WTC11 (cell line): ENCODE measurements around the gene CPOX.

ENCODE experiments used
- CREB1 ChIP-seq: sonication (generic); formaldehyde crosslinking; IDR thresholded peaks from 2 replicates; pipeline ENCODE4 v1.8.0; 2023; ENCODE audit warnings: mild to moderate bottlenecking, missing genetic modification reagents
- FOXJ3 ChIP-seq: sonication (generic); formaldehyde crosslinking; IDR thresholded peaks from 2 replicates; pipeline ENCODE4 v1.9.0; 2021; ENCODE audit warnings: missing genetic modification reagents, mild to moderate bottlenecking, borderline replicate concordance
- GTF2I ChIP-seq: fragments of 250-450 bp; sonication (Bioruptor Pico); conservative IDR thresholded peaks from 2 replicates; pipeline ENCODE4 v1.4.0; 2021; ENCODE audit warnings: mild to moderate bottlenecking
- NFE2L1 ChIP-seq: sonication (generic); formaldehyde crosslinking; IDR thresholded peaks from 2 replicates; pipeline ENCODE4 v1.8.1; 2023; ENCODE audit warnings: missing genetic modification reagents
- SP1 ChIP-seq: sonication (generic); formaldehyde crosslinking; conservative IDR thresholded peaks from 2 replicates; pipeline ENCODE4 v1.8.1; 2022; ENCODE audit warnings: missing genetic modification reagents
- TF ChIP-seq, protein P1 (sequence below): fragments of 200-600 bp; IDR thresholded peaks from 2 replicates; pipeline ENCODE4 v1.8.0; 2022; ENCODE audit warnings: antibody characterized with exemption
- TF ChIP-seq, protein P2 (sequence below): sonication (generic); formaldehyde crosslinking; IDR thresholded peaks from 2 replicates; pipeline ENCODE4 v1.8.0; 2022; ENCODE audit warnings: mild to moderate bottlenecking, missing genetic modification reagents
- TF ChIP-seq, protein P3 (sequence below): fragments of 250-450 bp; sonication (Bioruptor Pico); IDR thresholded peaks from 2 replicates; pipeline ENCODE4 v2.1.2; 2022; ENCODE audit warnings: mild to moderate bottlenecking, moderate library complexity
- TF ChIP-seq, protein P4 (sequence below): sonication (generic); formaldehyde crosslinking; conservative IDR thresholded peaks from 2 replicates; pipeline ENCODE4 v1.8.1; 2022; ENCODE audit warnings: mild to moderate bottlenecking, missing genetic modification reagents

DNA sequence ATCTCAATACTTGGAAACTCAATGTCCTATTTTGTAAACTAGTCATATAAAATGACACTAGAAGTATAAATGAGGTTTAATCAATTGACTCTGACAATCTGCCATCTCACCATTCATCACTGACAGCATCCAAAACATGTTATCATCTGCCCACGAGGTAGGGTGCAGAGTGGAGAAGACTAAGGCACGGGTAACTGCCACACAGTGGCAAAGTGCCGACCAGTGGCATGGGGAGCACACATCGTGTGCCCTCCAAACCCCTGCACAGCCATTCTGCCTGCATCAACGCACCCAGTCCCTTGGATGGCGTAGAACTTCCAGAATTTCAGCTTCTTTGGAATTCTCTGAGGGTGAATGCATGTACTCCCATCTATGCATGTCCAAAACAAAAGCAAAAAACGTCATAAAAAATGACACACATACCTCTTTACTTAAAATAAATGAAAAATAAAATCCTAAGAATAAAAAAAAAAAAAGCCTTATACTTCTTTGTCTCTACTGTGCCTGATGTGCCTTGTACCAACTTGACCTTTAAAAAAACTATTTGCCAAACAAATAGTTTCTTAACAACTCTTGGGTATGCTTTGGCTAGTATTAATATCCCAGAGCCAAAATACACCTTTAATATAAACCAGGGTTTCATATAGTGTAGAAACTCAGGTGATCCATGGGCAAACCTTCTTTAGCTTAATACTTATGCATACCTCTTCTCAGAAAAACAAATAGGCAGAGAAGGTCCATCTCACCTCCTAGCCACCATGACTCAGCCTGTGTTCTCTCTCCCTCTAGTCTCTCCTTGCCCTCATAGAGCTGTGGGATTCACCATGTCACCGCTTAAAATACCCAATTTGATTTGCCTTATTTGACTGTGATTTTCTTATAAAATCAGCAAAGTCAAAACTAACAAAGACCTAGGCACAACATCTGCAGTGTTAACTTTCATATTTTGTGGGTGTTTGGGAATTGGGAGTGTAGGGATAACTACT, 12.7 kb downstream of the CPOX start:
- TF ChIP-seq, protein P1, sequence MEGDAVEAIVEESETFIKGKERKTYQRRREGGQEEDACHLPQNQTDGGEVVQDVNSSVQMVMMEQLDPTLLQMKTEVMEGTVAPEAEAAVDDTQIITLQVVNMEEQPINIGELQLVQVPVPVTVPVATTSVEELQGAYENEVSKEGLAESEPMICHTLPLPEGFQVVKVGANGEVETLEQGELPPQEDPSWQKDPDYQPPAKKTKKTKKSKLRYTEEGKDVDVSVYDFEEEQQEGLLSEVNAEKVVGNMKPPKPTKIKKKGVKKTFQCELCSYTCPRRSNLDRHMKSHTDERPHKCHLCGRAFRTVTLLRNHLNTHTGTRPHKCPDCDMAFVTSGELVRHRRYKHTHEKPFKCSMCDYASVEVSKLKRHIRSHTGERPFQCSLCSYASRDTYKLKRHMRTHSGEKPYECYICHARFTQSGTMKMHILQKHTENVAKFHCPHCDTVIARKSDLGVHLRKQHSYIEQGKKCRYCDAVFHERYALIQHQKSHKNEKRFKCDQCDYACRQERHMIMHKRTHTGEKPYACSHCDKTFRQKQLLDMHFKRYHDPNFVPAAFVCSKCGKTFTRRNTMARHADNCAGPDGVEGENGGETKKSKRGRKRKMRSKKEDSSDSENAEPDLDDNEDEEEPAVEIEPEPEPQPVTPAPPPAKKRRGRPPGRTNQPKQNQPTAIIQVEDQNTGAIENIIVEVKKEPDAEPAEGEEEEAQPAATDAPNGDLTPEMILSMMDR = no peak
- no peak for TF ChIP-seq NFE2L1 (CRISPR knock-in tag)
- TF ChIP-seq, protein P2, sequence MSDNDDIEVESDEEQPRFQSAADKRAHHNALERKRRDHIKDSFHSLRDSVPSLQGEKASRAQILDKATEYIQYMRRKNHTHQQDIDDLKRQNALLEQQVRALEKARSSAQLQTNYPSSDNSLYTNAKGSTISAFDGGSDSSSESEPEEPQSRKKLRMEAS = no peak
- no peak for TF ChIP-seq SP1 (CRISPR knock-in tag)
- TF ChIP-seq, protein P3, sequence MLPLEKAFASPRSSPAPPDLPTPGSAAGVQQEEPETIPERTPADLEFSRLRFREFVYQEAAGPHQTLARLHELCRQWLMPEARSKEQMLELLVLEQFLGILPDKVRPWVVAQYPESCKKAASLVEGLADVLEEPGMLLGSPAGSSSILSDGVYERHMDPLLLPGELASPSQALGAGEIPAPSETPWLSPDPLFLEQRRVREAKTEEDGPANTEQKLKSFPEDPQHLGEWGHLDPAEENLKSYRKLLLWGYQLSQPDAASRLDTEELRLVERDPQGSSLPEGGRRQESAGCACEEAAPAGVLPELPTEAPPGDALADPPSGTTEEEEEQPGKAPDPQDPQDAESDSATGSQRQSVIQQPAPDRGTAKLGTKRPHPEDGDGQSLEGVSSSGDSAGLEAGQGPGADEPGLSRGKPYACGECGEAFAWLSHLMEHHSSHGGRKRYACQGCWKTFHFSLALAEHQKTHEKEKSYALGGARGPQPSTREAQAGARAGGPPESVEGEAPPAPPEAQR (CRISPR knock-in tag) = no peak
- TF ChIP-seq GTF2I = no peak
- TF ChIP-seq, protein P4, sequence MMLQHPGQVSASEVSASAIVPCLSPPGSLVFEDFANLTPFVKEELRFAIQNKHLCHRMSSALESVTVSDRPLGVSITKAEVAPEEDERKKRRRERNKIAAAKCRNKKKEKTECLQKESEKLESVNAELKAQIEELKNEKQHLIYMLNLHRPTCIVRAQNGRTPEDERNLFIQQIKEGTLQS (CRISPR knock-in tag) = no peak
- no peak for TF ChIP-seq CREB1 (CRISPR knock-in tag)
- TF ChIP-seq FOXJ3 (CRISPR knock-in tag) = no peak
